ENCODE data around the gene NMUR1.

Gene NMUR1

DNA sequence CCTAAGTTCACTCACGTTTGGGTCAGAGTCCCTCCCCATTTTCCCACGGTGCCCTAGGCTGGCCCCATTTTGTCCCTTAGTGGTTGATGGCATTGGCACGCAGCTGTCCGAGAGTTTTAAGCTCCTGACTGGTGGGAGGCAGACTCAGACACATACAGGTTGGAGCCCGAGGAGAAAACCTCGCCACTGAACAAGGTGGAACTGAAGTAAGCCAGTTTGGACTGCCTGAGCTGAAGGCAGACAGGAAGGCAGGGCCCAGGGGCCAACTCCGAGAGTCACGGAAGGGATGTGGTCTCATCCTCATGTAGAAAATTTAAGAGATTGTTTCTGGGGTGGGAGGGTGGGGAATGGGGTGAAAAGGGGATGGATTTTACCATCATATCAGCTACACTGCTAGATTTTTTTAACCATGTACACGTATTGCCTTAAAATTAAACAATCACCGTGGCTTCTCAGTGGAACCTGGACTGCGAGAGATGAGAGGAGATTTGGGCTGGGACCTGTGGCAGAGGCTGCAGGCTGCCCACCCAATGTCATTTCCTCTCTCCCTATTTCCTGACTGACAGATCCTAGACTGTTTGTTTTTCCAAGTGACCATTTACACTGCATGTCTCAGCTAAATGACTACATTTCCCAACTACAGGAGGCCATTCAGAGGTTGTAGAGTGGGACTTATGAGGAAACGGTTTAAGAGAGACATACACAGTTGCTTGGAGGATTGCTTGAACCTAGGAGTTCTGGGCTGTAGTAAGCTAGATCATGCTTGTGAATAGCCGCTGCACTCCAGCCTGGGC is 19.4 kb upstream of the NMUR1 start:
- no peak for DNase-seq

DNA sequence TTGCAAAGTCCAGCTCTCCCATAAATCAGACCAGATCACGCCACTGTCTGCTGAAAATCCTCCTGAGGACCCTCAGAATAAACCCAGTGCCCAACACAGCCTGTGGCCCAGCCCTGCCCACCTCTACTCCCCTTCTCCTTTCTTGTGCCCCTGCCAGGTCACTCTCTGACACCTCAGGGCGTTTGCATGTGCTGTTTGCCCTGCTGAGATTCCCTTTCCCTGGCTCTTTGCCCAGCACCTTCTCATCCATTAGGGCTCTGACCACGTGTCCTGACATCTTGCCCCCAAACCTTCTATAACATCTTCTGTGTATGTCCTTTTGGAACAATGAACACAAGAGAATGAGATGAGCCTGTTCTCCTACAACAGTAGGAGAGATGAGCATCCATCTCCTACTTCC is 18.5 kb upstream of the NMUR1 start:
- no peak for DNase-seq

DNA sequence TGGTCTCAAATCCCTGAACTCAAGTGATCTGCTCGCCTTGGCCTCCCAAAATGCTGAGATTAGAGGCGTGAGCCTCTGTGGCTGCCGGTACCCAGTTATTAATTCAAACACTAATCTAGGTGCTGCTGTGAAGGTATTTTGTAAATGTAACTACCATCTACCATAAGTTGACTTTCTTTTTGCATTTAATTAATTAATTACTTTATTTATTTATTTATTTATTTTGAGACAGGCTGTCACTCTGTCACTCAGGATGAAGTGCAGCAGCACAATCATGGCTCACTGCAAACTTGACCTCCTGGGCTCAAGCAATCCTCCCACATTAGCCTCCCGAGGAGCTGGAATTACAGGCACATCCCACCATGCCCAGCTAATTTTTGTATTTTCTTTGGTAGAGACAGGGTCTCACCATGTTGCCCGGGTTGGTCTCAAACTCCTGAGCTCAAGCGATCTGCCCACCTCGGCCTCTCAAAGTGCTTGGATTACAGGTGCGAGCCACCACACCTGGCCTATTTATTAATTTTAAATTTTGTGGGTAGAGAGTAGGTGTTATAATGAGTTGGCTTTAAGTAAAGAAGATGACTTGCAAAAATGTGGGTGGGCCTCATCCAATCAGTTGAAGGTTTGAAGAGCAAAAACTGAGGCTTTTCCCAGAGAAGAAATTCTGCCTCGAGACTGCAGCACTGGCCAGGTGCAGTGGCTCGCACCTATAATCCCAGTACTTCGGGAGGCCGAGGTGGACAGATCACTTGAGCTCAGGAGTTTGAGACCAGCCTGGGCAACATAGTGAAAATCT is 17.3 kb upstream of the NMUR1 start:
- DNase-seq, result no peak

DNA sequence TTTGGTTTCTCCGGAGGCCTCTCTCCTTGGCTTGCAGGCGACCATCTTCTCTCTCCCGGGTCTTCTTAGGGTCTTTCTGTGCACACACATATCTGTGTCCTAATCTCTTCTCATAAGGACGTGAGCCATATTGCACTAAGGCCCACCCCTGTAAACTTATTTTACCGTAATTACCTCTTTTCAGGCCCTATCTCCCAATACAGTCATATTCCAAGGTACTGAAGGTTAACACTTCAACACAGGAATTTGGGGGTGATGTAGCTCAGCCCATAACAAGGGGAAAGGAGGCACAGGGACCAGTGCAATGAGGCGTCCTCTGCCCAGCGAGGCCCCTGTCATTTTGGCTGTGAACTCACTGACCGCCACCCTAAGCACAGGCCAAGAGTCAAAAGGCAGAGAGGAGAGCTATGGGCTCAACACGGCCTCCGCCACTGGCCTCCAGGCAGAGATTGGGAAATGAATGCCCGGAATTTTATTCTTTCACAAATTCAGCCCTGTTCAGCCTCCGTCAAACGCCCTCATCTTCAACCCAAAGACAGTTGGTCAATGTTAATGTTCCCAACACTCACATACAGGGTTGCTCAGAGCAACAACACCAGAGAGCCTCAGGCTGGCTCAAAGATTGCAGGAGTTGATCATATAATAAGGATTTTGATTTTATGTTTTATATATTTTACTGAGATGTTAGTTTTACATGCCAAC is 15.9 kb upstream of the NMUR1 start:
- no peak for DNase-seq

DNA sequence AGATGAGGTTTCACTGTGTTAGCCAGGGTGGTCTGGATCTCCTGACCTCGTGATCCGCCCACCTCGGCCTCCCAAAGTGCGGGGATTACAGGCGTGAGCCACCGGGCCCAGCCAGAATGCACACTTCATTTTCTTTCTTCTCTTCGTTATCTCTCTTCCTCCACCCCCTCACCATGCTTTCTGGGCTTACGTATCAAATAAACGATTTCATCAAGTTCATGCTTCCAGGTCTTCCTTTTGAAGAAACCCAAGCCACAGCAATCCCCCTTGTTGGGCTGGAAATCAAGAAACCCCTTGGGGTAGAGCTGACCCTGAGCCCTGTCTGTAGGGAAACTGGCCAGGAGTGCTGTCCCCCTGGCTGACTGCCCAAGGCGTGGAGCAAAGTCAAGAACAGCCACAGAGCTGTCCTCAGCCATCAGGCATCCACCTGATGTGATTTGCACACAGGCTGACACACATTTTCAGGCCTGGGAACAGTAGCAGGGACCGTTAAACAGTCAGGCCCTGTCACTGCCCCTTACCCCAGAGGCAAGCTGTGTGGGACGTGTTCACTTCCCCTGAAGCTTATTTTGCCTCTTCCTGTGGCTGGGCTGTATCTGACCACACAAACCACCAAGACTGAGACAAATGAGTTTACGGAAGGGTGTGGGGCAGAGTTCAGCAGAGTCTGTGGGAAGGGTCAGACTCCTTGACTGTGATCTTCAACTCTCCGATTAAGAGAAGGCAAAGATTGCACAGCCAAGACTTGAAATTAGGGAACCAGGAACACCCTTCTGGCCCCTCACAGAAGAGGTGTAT is 15.1 kb upstream of the NMUR1 start:
- no peak for DNase-seq

DNA sequence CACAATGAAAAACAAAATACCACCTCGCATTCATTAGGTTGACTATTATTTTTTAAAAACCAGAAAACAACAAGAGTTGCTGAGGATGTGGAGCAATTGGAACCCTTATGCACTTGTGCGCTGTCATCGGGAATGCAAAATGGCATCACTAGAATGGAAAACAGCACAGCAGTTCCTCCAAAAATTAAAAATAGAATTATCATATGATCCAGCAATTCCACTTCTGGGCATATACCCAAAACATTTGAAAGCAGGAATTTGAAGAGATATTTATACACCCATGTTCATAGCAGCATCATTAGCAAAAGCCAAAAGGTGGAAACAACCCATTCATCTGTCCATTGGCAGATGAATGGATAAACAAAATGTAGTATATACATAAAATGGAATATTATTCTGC is 11.9 kb upstream of the NMUR1 start:
- DNase-seq, result no peak

DNA sequence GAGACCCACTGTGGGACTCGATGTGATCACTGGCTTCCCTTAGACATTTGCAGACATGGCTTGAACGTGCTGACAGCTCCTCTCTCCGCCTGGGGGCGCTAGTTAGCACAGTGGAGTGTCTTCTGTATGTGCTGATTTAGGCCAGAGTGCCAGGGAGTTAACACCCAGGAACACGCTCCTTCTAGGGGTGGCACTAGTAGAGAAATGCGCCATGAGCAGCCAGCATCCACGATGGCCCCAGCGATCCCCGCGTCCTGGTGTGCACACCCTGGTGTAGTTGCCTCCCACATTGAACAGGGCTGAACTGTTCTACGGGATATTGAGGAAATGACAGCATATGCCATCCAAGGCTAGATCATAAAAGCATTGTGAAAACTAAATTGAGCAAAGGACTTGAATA is 11.4 kb upstream of the NMUR1 start:
- DNase-seq, result no peak

DNA sequence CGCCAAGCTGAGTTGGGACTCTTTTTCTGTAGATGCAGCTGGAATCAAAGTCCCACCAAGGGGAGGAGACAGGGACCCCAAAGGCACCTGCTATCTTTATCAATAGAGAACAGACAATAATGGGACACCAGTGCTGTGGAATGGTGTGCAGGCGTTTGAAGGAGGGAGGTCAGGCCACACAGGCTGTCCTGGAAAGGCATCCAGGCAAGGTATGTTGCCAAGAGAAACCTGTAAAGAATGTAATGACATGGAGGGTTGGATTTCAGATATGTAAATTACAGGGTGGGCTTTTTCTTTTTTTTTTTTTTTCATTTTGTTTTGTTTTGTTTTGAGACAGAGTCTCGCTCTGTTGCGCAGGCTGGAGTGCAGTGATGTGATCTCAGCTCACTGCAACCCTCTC is 9.7 kb upstream of the NMUR1 start:
- no peak for DNase-seq

DNA sequence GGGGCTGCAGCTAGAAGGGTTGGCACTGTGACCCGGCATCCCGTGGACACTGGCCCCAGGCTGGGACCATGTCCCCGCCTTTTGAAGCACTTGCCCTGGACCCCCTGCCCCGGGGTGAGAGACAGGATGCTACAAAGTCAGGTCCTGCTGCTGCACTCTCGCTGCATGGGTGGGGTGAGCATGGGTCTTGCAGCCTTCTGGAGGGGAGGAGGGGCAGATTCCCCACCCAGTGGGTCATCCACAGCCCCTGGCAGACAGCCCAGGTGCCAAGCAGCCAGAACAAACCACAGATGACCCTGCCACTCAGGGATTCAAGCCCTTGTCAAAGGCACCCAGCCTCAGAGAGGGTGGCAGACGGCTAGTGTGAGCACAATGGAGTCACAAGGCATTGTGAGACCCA is 5.7 kb upstream of the NMUR1 start:
- DNase-seq, result no peak

DNA sequence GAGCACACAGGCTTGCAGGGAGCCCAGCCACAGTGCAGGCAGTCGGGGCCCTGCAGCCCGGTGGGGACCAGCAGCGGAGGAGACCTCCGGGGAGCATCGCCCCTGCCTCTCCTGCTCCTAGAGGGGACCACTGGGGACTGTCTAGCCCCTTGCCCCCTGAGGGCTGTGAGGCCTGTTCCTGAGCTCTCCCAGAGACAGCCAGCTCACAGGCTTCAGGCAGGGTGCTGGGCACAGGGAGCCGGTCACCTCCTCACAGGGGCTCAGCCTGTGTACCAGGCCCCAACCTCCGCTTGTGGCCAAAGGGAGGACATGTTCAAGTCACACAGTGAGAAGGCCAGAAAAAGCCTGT is 3.5 kb upstream of the NMUR1 start:
- no peak for DNase-seq

DNA sequence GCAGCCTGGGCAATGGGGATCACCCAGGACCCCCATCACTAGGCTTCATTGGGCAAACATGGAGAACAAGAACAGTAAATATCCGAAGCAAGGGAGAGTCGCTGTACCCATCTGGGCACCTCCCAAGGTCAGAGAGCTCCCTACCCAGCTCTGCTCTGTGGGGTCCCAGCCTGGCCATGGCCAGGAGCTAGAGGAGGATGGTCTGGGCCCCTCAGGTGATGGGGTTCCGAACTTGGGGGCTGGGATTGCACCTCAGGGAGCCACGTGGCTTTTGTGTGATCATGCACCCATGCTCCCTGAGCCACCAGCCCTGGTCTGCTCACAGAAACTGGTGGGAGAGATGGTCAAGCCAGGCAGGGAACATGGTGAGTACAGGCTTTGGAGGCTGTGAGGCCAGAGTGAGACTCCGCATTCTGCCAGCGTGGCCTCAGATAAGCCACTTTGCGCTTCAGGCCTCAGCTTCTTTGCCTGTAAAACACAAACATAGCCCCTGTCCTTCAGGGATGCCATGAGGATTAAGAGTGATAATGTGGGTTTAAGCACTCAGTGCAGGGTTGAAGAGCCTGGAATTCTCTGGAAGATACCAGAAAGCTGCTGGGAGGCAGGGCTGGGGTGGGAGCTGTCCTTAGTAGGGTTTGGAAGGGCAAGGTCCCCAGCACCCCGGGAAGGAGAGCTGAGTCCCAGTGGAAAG is 3.0 kb upstream of the NMUR1 start:
- no peak for DNase-seq

DNA sequence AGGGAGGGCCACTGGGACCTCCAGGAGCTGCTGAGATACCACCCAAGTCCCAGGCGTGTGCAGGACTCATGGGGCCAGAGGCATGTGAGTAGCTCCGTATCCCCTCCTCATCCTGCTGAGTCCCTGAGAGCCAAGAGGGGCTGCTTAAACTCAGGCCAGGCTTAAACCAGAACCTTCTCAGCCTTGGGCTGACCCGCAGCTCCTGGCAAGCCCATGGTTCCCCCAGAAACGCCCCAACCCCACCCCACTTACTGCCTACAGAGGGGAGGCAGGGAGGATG is 2.5 kb upstream of the NMUR1 start:
- DNase-seq, result no peak

DNA sequence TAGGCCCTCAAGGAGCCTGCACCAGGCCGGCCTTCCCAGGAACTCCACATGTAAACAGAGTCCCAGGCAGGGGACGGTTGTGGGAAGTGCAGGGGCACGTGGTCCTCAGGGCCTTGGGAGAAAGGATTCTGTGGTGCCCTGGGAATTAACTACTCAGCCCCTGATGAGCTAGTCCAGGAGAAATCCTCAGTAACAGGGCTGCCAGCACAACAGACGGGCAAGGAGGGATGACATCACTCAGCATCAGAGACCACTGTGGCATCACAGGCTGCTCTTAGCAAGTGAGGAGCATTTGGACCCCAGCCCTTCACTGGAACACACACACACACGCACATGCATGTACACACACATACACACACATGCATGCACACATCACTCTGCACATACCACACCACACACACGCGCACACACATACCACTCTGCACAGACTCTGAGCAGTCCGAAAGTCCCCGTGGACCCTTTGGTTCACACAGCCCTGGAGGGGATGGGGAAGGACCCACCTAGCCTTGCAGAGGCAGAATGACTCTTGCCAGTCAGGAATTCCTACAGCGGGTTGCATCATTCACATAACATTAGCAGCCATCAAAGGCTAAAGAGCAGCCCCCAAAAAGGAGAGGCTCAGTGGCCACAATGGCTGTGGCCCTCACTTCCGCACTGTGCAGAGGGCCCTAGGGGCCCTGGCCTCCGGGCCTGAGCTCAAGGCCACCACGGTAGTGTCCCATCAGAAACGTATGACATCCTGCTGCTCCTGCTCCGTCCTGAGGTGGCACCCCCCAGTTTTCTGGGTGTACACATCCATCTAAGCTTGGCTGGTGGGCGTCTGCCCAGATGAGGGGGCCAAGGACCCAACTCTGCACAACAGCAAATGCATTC is 1.9 kb upstream of the NMUR1 start:
- DNase-seq, result no peak

DNA sequence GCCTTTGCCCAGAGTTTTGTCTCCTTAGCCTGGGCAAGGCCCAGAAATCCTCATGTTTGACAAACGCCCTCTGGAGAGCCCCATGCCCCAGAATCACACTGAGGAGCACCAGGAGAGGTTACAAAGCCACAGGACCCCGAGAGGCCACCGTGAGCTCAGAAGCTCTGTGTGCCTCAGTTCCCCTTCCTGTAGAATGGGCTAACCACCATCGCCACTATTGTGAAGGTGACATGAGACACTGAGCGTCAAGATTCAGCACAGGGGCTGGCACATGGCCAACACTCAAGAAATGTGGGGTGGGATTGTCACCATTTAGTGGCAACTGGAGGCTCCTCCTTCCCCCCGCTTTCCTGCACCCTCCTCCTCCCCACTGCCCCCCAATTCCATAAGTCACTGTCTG is 1.2 kb upstream of the NMUR1 start:
- no peak for DNase-seq

DNA sequence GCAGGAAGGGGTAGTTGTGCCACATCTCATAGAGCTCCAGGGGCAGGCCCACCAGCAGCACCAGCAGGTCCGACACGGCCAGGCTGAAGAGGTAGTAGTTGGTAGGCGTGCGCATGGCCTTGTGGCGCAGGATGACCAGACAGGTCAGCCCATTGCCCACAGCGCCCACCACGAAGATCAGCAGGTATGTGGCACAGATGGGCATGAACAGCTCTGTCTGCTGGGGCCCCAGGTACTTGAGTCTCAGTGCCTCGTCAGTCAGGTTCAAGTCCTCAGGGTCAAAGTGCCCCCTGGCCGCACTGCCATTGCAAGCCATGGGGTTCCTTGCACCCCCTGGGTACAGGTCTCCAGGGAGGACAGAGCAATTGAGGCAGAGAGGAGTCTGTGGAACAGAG is 1.6 kb downstream of the NMUR1 start:
- no peak for DNase-seq

DNA sequence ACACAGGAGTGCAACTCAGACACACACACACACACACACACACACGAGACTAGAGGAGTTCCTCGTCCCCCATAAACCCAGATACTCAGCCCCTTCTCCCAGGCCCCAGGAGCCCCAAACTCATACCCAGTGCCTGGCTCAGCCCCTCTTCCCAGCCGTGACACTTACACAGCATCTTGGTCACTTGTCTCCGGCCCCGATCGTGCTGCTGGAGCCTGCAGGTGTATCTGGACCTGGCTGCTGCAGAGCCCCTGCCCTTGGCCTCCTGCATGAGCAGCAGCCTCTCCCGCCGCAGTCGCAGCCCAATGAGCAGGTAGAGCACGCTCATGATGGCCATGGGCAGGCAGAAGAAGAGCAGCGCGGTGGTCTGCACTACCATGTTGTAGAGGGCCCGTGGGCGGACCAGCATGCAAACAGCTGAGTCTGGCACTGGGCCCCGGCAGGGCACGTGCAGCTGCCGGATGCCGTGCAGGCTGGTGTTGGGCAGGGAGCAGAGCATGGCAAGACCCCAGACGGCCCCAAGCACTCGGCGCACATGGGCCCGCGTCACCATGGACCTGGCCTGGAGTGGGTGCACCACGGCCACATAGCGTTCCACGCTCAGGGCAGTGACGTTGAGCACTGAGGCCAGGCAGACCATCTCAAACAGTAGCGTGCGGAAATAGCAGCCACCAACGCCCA is 2.1 kb downstream of the NMUR1 start:
- no peak for DNase-seq

DNA sequence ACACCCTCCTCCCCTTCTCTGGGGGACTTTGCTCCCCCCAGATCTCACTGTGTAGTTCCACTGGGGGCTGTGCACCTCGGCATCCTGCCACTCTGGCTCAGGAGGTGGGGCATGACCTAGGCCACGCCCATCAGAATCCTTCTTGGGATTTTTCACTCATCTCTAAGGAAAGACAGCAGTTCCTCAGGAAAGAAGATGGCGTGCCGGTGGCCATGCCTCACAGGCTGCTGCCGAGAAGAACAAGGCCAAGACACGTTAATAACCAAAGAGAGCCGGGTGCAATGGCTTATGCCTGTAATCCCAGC is 3.2 kb downstream of the NMUR1 start:
- DNase-seq, result no peak

DNA sequence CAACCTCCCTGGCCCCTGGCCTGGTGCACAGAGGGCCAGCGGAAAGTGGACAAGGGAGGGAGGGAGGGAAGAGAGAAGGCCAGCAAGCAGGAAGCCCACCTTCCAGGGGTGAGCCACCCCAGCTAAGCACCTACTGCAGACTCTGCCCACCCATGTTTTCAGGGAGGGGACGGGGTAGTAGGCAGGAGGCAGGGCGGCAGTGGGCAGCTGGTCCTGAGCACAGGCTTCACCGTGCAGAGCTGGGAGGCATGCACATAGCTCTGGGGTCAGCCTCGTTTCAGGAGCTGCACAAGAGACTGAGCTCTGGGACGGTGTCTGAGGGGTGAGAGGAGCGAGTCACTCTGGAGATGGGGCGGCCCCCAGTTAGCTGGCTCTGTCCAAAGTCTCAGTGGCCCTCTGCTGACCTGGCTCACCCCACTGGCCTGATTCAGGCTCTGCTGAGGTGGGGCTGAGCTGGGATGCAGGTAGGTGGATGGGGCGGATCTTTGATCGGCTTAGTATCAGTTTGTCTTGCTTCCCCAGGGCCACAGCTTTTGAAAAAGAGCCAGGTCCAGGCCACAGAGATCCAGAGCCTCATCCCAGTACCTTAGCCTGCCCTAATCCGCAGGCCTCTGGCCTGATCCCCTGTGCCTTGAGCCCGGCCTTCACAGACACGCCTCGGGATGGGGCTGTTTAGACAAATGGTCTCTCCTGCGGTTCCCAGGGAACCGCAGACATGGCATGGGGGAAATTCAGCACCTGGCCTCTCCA is 3.7 kb downstream of the NMUR1 start:
- DNase-seq, result no peak

DNA sequence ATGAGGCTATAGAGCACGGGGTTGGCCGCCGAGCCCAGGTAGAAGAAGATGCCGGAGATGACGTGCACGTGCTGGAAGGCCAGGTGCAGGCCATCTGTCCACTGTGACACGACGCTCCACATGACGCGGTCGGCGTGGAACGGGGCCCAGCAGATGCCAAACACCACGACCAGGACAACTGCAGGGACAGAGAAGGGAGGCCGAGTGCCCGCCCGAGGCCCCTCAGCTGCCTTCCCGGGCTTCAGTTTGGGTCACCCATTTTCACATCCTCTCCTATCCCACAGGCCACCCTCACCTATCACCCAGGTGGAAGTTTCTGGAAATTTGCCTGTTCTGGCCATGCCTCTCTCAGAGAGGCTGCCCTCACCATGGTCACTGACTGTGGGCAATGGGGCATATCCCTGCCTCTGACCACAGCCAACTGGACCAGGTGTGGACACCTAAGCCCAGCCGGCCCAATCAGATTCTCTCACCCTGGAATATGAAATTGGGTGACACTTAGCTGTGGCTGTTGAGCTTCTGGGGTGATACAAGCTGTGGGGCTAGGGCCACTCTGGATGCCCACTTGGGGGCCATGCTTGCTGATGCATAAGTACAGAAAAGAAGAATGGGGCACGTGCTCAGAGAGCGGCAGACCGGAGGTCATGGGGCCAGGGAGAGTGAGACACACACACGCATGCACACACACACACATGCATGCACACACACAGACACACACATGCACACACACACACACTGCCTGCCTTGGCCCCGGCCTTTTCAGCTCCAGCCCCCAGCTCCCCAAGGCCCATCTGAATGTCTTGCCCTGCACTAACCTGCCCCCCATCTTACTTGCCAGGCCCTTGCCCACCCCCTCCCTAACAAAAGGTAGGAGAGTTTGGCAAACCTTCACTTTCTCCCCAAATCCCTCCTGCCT is 4.7 kb downstream of the NMUR1 start:
- DNase-seq, result no peak

All from NCI-H446 treated with DMSO at 0.1 percent for 48 hours (cell line).